RCC 7860 (cell line): ENCODE measurements around the gene ZAP70.

ENCODE experiments used
- DNase-seq: peaks from one replicate; pipeline ENCODE4 v3.0.0-alpha.2; 2015; ENCODE audit warnings: low spot score
- FAIRE-seq: peaks from 2 replicates; lab custom pipeline; 2012; peaks lifted over from hg19 to GRCh38; lab: Jason Lieb, UNC

ZAP70 gene

GRCh38 chr2:97732436-97733340 is 19.3 kb downstream of the ZAP70 start:
- FAIRE-seq (no peak), DNase-seq (no peak)

- FAIRE-seq = no peak
- no peak for DNase-seq
Observed at GRCh38 chr2:97733341-97734035, 20.1 kb downstream of the ZAP70 start.

- FAIRE-seq (no peak), DNase-seq (no peak)
Observed at GRCh38 chr2:97734061-97735051, 21.0 kb downstream of the ZAP70 start.

- no peak for DNase-seq
- no peak for FAIRE-seq
Observed at GRCh38 chr2:97735161-97735561, 21.8 kb downstream of the ZAP70 start.

- no peak for DNase-seq
- FAIRE-seq = no peak
Observed at GRCh38 chr2:97736185-97736584, 22.8 kb downstream of the ZAP70 start.

GRCh38 chr2:97736608-97737330 is 23.4 kb downstream of the ZAP70 start:
- FAIRE-seq = no peak
- no peak for DNase-seq

GRCh38 chr2:97737421-97738178 is 24.2 kb downstream of the ZAP70 start:
- FAIRE-seq (no peak), DNase-seq (no peak)

GRCh38 chr2:97738179-97739019 is 25.0 kb downstream of the ZAP70 start:
- FAIRE-seq (no peak), DNase-seq (no peak)

GRCh38 chr2:97739020-97739892 is 25.9 kb downstream of the ZAP70 start:
- DNase-seq = no peak
- FAIRE-seq = no peak

- no peak for DNase-seq
- no peak for FAIRE-seq
Observed at GRCh38 chr2:97739893-97740245, 26.5 kb downstream of the ZAP70 start.

GRCh38 chr2:97740590-97741182 is 27.3 kb downstream of the ZAP70 start:
- no peak for FAIRE-seq

GRCh38 chr2:97741251-97741650 is 27.9 kb downstream of the ZAP70 start:
- FAIRE-seq = no peak
- DNase-seq = no peak

More at GRCh38 chr2:97740590-97741182, 27.3 kb downstream of the ZAP70 start:
- peak; percentile 9 for DNase-seq

GRCh38 chr2:97741686-97742085 is 28.3 kb downstream of the ZAP70 start:
- FAIRE-seq (no peak), DNase-seq (no peak)

- DNase-seq (no peak), FAIRE-seq (no peak)
Observed at GRCh38 chr2:97742381-97742847, 29.0 kb downstream of the ZAP70 start.

GRCh38 chr2:97743913-97744312 is 30.5 kb downstream of the ZAP70 start:
- FAIRE-seq (no peak), DNase-seq (no peak)

GRCh38 chr2:97745474-97746174 is 32.2 kb downstream of the ZAP70 start:
- no peak for DNase-seq
- FAIRE-seq = no peak

GRCh38 chr2:97747285-97747684 is 33.9 kb downstream of the ZAP70 start:
- DNase-seq (no peak), FAIRE-seq (no peak)
